ENCODE data around the gene ATP1B4. TPM values are rescaled to one million over a fixed set of nuclear protein-coding genes. Genes with fewer than 3 reads are reported as not detected.

The ATP1B4 gene
- total RNA-seq, 1 donor from 2014 or later = not detected

DNA sequence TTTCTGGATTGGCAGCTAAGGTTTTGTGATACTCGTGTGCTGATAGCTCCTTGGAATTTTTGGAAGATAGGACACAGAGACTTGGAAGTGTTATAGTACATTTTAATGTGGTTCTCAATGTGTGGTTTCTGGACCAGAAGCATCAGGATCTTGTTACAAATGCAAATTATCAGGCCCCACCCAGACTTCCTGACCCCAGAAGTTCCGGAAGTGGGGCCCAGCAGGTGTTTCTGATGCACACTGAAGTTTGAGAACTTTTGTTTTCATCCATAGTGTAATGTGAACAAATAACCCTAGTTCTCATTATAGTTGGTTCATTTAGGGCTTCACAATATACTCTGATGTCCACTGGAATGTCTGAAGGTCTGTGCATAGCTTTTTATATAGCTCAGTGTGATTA is 57.6 kb downstream of the ATP1B4 start:
- H3K4me1 Mint-ChIP-seq (ENCODE audit: low read depth) = no peaks in the 10 kb centered on the region
- H3K36me3 Mint-ChIP-seq (ENCODE audit: low read depth) = no peaks in the 10 kb centered on the region
- H3K4me3 Mint-ChIP-seq (ENCODE audit: unreplicated experiment) = no peak overlapping the region
- DNase-seq (ENCODE audit: low spot score) = no peak
- H3K27me3 Mint-ChIP-seq (ENCODE audit: low read depth) = no peaks in the 10 kb centered on the region
- peaks cover 6% of the 10 kb centered on the region for H3K9me3 Mint-ChIP-seq (ENCODE audit: low read depth)
- H3K27ac Mint-ChIP-seq (ENCODE audit: unreplicated experiment) = no peak overlapping the region
- TF ChIP-seq, protein P1, sequence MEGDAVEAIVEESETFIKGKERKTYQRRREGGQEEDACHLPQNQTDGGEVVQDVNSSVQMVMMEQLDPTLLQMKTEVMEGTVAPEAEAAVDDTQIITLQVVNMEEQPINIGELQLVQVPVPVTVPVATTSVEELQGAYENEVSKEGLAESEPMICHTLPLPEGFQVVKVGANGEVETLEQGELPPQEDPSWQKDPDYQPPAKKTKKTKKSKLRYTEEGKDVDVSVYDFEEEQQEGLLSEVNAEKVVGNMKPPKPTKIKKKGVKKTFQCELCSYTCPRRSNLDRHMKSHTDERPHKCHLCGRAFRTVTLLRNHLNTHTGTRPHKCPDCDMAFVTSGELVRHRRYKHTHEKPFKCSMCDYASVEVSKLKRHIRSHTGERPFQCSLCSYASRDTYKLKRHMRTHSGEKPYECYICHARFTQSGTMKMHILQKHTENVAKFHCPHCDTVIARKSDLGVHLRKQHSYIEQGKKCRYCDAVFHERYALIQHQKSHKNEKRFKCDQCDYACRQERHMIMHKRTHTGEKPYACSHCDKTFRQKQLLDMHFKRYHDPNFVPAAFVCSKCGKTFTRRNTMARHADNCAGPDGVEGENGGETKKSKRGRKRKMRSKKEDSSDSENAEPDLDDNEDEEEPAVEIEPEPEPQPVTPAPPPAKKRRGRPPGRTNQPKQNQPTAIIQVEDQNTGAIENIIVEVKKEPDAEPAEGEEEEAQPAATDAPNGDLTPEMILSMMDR (IDR thresholded peaks at IDR 0.05) = no peak

DNA sequence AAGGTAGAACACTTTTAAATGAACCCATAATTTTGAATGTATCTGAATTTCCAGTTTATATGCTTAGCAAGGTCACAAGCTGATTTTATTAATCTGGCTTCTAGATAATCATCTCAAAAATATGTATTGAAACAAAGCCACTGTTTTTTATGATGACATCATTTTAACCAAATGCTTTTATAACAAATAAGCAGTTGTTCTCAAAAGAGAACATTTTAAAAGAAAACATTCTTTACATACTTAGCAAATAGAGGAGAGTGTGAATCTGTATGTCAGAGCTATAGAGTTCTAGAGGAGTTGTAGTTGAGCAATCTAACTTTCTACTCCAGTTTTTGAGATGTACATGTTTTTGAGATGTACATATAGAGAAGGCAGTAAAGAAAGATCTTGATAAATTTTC is 64.7 kb downstream of the ATP1B4 start:
- H3K9me3 Mint-ChIP-seq (ENCODE audit: low read depth) = peaks cover 3% of the 10 kb centered on the region
- H3K27me3 Mint-ChIP-seq (ENCODE audit: low read depth) = no peaks in the 10 kb centered on the region
- H3K4me1 Mint-ChIP-seq (ENCODE audit: low read depth) = peaks cover 38% of the 10 kb centered on the region
- no peak for DNase-seq (ENCODE audit: low spot score)
- no peak overlapping the region for H3K27ac Mint-ChIP-seq (ENCODE audit: unreplicated experiment)
- no peak overlapping the region for H3K4me3 Mint-ChIP-seq (ENCODE audit: unreplicated experiment)
- no peaks in the 10 kb centered on the region for H3K36me3 Mint-ChIP-seq (ENCODE audit: low read depth)
- TF ChIP-seq, protein P1 (IDR thresholded peaks at IDR 0.05) = no peak

DNA sequence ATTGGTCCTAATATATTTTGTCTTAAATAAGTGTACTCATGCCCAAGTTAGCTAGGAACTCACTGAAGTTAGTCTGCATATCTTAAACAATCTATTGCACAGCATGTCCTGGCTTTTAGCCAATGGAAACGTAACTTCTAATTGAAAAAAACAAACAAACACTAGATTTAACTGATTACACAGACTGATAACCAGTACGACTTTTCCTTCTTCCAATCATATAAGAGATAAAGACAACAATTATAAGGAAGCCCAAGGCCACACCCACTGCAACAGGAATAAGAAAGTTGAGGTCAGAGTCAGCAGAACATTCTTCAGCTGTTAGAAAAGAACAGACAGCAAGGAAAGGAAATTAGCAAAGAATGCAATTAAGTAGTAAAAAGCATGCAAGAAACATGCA is 66.4 kb downstream of the ATP1B4 start:
- TF ChIP-seq, protein P1 (IDR thresholded peaks at IDR 0.05) = no peak
- no peak overlapping the region for H3K4me3 Mint-ChIP-seq (ENCODE audit: unreplicated experiment)
- H3K4me1 Mint-ChIP-seq (ENCODE audit: low read depth) = peaks cover 38% of the 10 kb centered on the region
- no peaks in the 10 kb centered on the region for H3K27me3 Mint-ChIP-seq (ENCODE audit: low read depth)
- peaks cover 6% of the 10 kb centered on the region for H3K9me3 Mint-ChIP-seq (ENCODE audit: low read depth)
- no peak for DNase-seq (ENCODE audit: low spot score)
- H3K27ac Mint-ChIP-seq (ENCODE audit: unreplicated experiment) = no peak overlapping the region
- H3K36me3 Mint-ChIP-seq (ENCODE audit: low read depth) = peaks cover 2% of the 10 kb centered on the region

DNA sequence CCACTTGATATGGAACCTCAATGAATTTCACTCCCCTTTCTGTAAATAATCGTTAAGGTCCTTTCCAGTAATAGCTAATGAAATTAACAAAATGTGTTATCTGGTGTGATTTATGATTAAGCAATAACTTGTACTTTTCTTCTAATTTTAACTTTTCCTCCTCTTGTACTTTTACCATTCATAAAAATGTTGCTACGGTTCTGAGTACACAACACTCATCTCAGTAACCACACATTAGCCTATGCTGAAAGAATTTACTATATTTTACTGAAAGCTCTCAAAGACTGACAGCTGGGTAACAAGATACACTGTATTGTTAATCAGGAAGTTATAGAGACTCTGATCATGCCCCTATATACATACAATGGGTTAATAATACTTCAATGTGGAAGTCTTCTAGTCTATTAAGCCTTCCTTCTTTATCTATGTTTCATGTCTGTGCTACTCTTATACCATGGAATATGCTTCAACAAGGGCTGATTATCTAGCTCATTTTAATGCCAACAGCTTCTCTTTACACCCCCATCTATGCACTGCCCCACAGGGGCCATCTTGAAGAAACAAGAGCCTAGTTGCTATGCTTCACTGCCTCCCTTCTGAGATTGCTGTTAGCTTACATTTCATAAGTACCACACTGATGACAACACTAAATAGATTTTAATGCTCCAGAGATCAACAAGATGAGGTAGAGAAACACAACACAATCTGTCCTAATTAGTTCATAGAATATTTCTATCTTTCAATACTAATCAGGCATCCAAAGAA is 68.1 kb downstream of the ATP1B4 start:
- peaks cover 6% of the 10 kb centered on the region for H3K9me3 Mint-ChIP-seq (ENCODE audit: low read depth)
- TF ChIP-seq, protein P1 (IDR thresholded peaks at IDR 0.05) = no peak

More for the DNA sequence above, 68.1 kb downstream of the ATP1B4 start:
- DNase-seq (ENCODE audit: low spot score) = no peak
- Mint-ChIP-seq H3K27me3 (ENCODE audit: low read depth) (no peaks in the 10 kb centered on the region), H3K4me1 (ENCODE audit: low read depth) (peaks cover 38% of the 10 kb centered on the region), H3K4me3 (ENCODE audit: unreplicated experiment) (no peak overlapping the region), H3K36me3 (ENCODE audit: low read depth) (peaks cover 2% of the 10 kb centered on the region), H3K27ac (ENCODE audit: unreplicated experiment) (peak overlapping the region; percentile 38)

Other genes with a start within 250 kb of the ATP1B4 start
- gene RHOXF1, start 246.2 kb upstream of the ATP1B4 start, total RNA-seq = not detected in 3 replicates
- gene RHOXF2, start 203.5 kb upstream of the ATP1B4 start, total RNA-seq = not detected in 3 replicates
- 10.5 to 11.8 TPM (median 11.2 TPM) in 3 replicates for gene ZBTB33, start 111.3 kb upstream of the ATP1B4 start, total RNA-seq
- gene TMEM255A, start 50.6 kb upstream of the ATP1B4 start, total RNA-seq = 0.10 to 0.15 TPM in 2 of 3 replicates, not detected in the other
- 155 to 171 TPM (median 157 TPM) in 3 replicates for gene LAMP2, start 107.2 kb downstream of the ATP1B4 start, total RNA-seq
- gene CUL4B, start 198.9 kb downstream of the ATP1B4 start, total RNA-seq = 41.5 to 55.7 TPM (median 44.1 TPM) in 3 replicates
- gene MCTS1, start 242.0 kb downstream of the ATP1B4 start, total RNA-seq = 28.8 to 46.1 TPM (median 30.2 TPM) in 3 replicates

Measured in chondrocyte (in vitro differentiated cells).